Thyroid gland (tissue), 4 donors: Measurements from ENCODE around the gene RNASEH1. TPM values are rescaled to one million over a fixed set of nuclear protein-coding genes. Genes with fewer than 3 reads are reported as not detected.

ENCODE experiments used
- DNase-seq, 2 donors: peaks; one replicate each; pipeline ENCODE4 v3.0.0-alpha.2; 2019
- H3K27ac ChIP-seq, 3 donors: fragments of 200-600 bp; sonication (generic); 1 replicate in 2 of 3; 2 replicates in 1 of 3; pipeline ENCODE4 v1.5.1; 2016 to 2019; ENCODE audit warnings: mild to moderate bottlenecking in 1 of 3, moderate library complexity in 1 of 3
- H3K27me3 ChIP-seq: fragments of 200-600 bp; sonication (generic); one replicate; pipeline ENCODE4 v1.5.1; 2019
- H3K36me3 ChIP-seq, 2 donors: fragments of 200-600 bp; sonication (generic); one replicate each; pipeline ENCODE4 v1.5.1; 2016 to 2019
- H3K4me1 ChIP-seq, 2 donors: fragments of 200-600 bp; sonication (generic); one replicate each; pipeline ENCODE4 v1.5.1; 2017 to 2019
- H3K4me3 ChIP-seq, 3 donors: fragments of 200-600 bp; sonication (generic); replicated peaks in 1 of 3; 1 replicate in 2 of 3; 2 replicates in 1 of 3; pipeline ENCODE4 v1.5.1; 2016; ENCODE audit warnings: mild to moderate bottlenecking in 1 of 3
- H3K9me3 ChIP-seq: fragments of 200-600 bp; sonication (generic); one replicate; pipeline ENCODE4 v1.5.1; 2017
- POLR2A ChIP-seq, 2 donors: fragments of 450-650 bp; IDR thresholded peaks; one replicate each; pipeline ENCODE4 v1.6.1; 2017; ENCODE audit warnings: antibody characterized with exemption in 2 of 2, mild to moderate bottlenecking in 2 of 2, moderate library complexity in 1 of 2
- WGBS, 2 donors: methylation state at CpG; one replicate each; pipeline ENCODE4 v1.1.5; 2017; 5-methylcytosine and 5-hydroxymethylcytosine counted together
- intact Hi-C: fragments of 100-400 bp; cut with DNase I; formaldehyde crosslinking; loops from one replicate; pipeline ENCODE4 v1.15.1; 2023
- total RNA-seq, 4 donors: library from RNA; depleted of rRNA; stranded (reverse); fragments of >200 nt; gene quantifications; one replicate each; pipeline ENCODE4 v1.2.3, GENCODE V29; 2016
- TF ChIP-seq, protein P1 (sequence below), 6 experiments: fragments of 200-600 bp in 3 of 6; fragments of 450-650 bp in 3 of 6; sonication (generic) in 3 of 6; IDR thresholded peaks; one replicate each; pipeline ENCODE4 v1.5.1; 2016 to 2019; ENCODE audit warnings: antibody characterized with exemption in 6 of 6, mild to moderate bottlenecking in 2 of 6, inconsistent platforms in 1 of 6, moderate library complexity in 1 of 6

RNASEH1 gene
- total RNA-seq, 4 donors from 2014 or later, result 13.3 to 23.1 (median 19.2) TPM

DNA sequence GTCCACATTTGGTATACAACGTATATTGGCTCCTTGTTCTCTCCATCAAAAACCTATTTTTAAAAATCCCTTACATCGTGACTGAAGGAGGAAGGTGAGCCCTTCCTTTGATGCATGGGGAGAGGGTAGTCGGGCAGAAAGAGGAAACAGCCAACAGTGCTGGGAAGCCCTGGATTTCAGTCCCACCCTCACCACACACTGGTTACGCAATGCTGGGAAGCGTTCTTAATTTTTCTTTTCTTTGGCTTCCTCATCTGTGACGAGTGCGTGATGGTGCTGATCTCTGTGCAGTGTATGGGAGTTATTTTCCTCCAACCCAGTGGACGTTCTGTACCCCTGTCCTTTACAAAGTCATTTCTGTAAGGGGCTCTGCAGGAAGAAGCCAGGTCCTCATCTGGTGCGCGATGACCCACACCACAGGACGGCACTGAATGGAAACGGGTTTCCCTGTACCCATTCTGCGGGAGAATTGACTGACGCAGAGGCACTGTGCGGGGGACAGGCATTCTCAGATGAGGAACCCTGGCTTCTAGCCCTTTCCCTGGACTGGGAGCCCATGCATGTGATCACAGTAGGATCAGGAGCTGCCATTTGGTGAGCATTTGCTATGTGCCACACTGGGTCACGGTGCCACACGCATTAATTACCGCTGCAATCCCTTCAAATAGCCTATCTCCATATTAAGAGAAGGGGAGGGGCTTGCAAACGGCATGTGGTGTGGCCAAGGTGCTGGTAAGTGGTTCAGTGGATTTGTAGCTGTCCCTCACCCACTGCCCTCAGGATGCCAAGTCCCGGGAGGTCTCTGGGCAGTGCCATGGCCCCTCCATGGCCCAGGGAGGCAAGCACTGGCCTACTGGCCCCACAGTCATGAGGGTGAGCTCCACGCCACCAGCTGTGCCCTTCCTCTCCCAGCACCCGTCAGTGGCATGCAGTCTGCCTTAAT, 41.0 kb upstream of the RNASEH1 start:
- TF ChIP-seq POLR2A (IDR thresholded peaks at IDR 0.05), result no peak
- TF ChIP-seq, protein P1, sequence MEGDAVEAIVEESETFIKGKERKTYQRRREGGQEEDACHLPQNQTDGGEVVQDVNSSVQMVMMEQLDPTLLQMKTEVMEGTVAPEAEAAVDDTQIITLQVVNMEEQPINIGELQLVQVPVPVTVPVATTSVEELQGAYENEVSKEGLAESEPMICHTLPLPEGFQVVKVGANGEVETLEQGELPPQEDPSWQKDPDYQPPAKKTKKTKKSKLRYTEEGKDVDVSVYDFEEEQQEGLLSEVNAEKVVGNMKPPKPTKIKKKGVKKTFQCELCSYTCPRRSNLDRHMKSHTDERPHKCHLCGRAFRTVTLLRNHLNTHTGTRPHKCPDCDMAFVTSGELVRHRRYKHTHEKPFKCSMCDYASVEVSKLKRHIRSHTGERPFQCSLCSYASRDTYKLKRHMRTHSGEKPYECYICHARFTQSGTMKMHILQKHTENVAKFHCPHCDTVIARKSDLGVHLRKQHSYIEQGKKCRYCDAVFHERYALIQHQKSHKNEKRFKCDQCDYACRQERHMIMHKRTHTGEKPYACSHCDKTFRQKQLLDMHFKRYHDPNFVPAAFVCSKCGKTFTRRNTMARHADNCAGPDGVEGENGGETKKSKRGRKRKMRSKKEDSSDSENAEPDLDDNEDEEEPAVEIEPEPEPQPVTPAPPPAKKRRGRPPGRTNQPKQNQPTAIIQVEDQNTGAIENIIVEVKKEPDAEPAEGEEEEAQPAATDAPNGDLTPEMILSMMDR (IDR thresholded peaks at IDR 0.05), result no peak
- no peaks in the 10 kb centered on the region for H3K27me3 ChIP-seq
- H3K27ac ChIP-seq, result no peak overlapping the region
- DNase-seq, result no peak
- intact Hi-C loops, result no loop called here
- no peak overlapping the region for H3K4me3 ChIP-seq
- H3K4me1 ChIP-seq, result no peaks in the 10 kb centered on the region
- no peaks in the 10 kb centered on the region for H3K9me3 ChIP-seq
- H3K36me3 ChIP-seq, result no peaks in the 10 kb centered on the region
- 91% methylated on average over 21 of the region's 22 CpGs for WGBS, 2 donors

- Histone ChIP-seq H3K27me3 (no peaks in the 10 kb centered on the region), H3K4me1 (no peaks in the 10 kb centered on the region), H3K36me3 (no peaks in the 10 kb centered on the region), H3K9me3 (no peaks in the 10 kb centered on the region), H3K27ac (no peak overlapping the region), H3K4me3 (no peak overlapping the region)
- DNase-seq, result no peak
- 81 to 83% methylated on average over 22 of the region's 22 CpGs for WGBS, 2 donors
- intact Hi-C loops, result no loop called here
- TF ChIP-seq, protein P1 (IDR thresholded peaks at IDR 0.05), result no peak
Observed at GRCh38 chr2:3598197-3598910, 40.2 kb upstream of the RNASEH1 start.

- no peaks in the 10 kb centered on the region for H3K9me3 ChIP-seq
- no peak for DNase-seq
- no peaks in the 10 kb centered on the region for H3K27me3 ChIP-seq
- intact Hi-C loops, result no loop called here
- H3K4me3 ChIP-seq, result no peak overlapping the region
- TF ChIP-seq POLR2A (IDR thresholded peaks at IDR 0.05), result no peak
- TF ChIP-seq, protein P1 (IDR thresholded peaks at IDR 0.05), result no peak
- no peak overlapping the region for H3K27ac ChIP-seq
- 78 to 80% methylated on average over 6 of the region's 6 CpGs for WGBS, 2 donors
- no peaks in the 10 kb centered on the region for H3K4me1 ChIP-seq
- no peaks in the 10 kb centered on the region for H3K36me3 ChIP-seq
Observed at GRCh38 chr2:3597567-3597966, 39.4 kb upstream of the RNASEH1 start.

- TF ChIP-seq, protein P1 (IDR thresholded peaks at IDR 0.05), result no peak
- TF ChIP-seq POLR2A (IDR thresholded peaks at IDR 0.05), result no peak
- Histone ChIP-seq H3K4me3 (no peak overlapping the region), H3K27me3 (no peaks in the 10 kb centered on the region), H3K4me1 (no peaks in the 10 kb centered on the region), H3K36me3 (no peaks in the 10 kb centered on the region), H3K27ac (no peak overlapping the region), H3K9me3 (no peaks in the 10 kb centered on the region)
- 86 to 91% methylated on average over 16 of the region's 16 CpGs for WGBS, 2 donors
- intact Hi-C loops, result no loop called here
- DNase-seq, result no peak
Observed at GRCh38 chr2:3596901-3597417, 38.8 kb upstream of the RNASEH1 start.
